HCEC 1CT (cell line): ENCODE data around the gene LEMD1.
A peak's percentile ranks its signal among the peaks of the same experiment; 100 is the strongest.
"Not testable (repeated sequence)": the region's sequence is repeated elsewhere in the genome, so short reads cannot be mapped to it uniquely, and the experiment has no call there.

Experiments used
- DNase-seq: peaks from one replicate; pipeline ENCODE4 v3.0.0-alpha.2; 2017

Gene LEMD1

GRCh38 chr1:205375835-205376545, 45.9 kb downstream of the LEMD1 start:
- DNase-seq, result peak; percentile 64

GRCh38 chr1:205374210-205375078, 47.4 kb downstream of the LEMD1 start:
- peak; percentile 70 for DNase-seq

DNA sequence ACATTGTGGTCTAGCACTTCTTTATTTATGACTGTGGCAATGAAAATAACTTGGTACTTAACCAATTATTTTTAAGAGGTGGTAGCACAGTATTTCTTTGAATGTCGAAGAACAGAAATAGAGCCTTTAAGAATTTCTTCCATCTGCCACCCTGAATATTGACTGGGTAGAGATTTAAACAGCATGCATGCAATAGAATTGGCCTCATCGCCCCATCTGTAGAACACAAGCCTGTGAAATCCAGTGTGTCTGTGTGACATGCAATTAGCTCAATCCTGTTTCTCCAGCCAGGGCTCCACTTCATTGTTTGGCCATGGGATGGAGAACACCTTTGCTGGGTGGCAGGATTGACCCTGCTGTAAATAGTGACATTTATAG, 48.1 kb downstream of the LEMD1 start:
- no peak for DNase-seq

DNA sequence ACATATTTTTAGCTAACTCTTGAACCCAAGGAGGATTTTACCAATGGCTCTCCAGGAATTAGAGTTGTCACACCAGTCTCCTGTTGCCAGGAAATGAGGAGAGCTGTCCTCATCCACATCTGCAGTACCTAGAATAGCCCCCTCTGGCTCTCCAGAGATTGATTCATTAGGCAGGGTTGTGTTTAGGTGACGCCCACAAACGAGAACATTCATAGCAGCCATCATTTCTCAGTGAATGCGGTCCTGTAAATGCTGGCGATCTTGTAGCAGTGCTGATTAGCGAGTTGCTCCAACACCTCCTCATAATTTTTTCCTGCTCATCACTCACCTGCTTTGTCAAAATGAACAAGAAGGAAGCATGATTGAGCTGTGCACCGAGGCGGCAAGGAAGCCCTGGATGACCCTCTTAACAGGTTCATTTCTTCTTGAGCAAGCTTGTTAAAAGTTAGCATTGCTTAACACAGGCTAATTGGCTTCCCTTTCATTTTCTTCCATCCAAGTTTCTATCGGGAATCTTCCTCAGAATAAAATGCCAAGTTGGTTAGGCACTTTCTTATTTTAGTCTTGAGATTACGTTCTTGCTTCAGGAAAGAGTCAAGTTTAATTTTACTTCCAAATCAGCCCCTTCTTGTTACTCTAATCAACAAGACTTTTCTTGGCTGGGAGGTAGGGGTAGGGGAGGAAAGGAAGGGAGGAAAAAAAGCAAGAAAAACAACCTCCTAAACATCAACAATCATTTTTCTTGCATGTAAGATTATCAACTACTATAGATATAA, 48.6 kb downstream of the LEMD1 start:
- no peak for DNase-seq

- DNase-seq, result no peak
Observed at GRCh38 chr1:205371871-205372660, 49.8 kb downstream of the LEMD1 start.

DNA sequence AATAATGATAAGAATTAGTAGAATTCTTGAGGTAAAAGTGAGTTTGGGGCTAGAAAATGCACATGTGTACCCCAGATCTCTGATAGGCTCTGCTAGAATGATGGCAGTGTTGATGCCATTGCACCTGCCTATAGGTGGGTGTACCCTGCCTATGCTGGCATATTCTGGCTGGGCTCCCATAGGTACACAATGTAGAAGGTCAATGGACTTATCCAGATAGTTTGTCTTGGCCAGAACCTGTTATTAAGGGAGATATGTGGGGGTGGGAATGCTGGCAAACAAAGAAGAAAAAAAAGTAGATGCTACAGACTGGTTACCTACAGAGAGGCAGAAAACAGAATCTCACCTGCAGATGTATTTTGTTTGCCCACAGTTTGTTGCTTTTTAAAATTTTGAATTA, 51.1 kb downstream of the LEMD1 start:
- DNase-seq, result no peak

GRCh38 chr1:205369701-205370123, 52.1 kb downstream of the LEMD1 start:
- DNase-seq, result no peak

- no peak for DNase-seq
Observed at GRCh38 chr1:205368478-205368877, 53.4 kb downstream of the LEMD1 start.

GRCh38 chr1:205365945-205366463, 55.9 kb downstream of the LEMD1 start:
- no peak for DNase-seq

DNA sequence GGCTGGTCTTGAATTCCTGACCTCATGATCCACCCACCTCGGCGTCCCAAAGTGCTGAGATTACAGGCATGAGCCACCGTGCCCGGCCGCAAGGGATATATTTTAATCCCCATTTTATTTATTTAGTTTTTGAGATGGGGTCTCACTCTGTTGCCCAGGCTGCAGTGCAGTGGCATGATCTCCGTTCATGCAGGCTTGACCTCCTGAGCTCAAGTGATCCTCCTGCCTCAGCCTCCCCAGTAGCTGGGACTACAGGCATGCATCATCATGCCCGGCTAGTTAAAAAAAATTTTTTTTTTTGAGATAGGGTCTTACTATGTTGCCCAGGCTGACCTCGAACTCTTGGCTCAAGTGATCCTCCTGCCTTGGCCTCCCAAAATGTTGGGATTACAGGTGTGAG, 56.8 kb downstream of the LEMD1 start:
- not testable (repeated sequence) for DNase-seq

DNA sequence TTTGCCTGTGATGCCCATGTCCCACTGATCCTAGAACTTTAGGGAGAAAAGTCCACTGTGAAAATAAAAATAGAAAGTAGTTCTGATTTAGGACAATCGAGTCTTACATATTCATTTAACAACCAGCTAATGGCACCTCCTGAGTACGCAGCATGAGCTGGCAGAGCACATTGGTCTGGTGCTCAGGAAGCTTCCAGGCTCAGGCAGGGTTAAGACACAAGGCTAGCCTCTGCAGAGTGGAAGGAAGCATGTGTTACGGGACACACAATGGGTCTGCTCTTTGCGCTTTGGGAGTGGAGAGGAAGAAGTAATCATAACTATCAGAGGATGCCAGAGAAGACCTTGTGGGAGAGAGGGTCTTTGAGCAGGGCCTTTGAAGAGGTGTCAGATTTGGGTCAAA, 61.0 kb downstream of the LEMD1 start:
- DNase-seq, result no peak

- no peak for DNase-seq
Observed at GRCh38 chr1:205359771-205360565, 61.9 kb downstream of the LEMD1 start.

DNA sequence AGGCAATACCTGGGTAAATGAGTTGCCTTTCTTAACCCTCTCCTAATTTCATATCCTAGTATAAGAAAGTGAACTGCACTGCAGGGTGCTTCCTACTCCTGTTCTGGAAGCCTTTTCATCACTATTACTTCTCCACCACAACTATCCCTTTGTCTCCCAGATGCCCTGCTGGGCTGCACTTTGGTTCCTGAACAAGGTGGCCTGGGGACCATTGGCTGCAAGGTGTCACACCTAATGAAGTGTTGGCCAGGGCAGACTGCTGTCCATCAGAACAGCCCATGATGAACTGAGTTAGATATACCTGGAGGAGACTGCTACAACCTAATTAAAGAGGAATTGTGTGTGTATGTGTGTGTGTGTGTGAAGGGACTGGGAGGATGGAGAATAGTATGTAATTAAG, 63.3 kb downstream of the LEMD1 start:
- no peak for DNase-seq

DNA sequence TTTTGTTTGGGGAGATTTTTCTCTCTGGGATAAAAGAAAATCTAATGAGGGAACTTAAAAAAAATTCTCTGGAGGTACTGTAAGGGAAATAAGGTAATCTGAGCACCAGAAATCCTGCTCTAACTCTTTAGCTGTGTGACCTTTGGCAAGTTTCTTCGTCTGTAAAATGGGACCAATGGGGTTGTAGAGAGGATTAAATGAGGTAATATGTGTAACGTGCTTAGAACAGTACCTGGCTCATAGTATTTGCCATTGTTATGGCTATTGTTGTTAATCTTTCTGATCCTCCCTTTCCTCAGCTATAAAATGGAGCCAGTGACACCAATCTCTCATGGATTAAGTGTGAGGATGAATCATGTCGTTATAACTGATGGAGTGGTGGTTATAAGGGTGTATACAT, 64.3 kb downstream of the LEMD1 start:
- DNase-seq, result no peak

GRCh38 chr1:205356440-205357139, 65.3 kb downstream of the LEMD1 start, which contains the start of gene KLHDC8A:
Gene KLHDC8A, minus strand, starts transcription at chr1:205356922. Its CDS starts 13,318 bp downstream, at chr1:205343604.
- no peak for DNase-seq

GRCh38 chr1:205355075-205355453, 66.8 kb downstream of the LEMD1 start:
- no peak for DNase-seq

DNA sequence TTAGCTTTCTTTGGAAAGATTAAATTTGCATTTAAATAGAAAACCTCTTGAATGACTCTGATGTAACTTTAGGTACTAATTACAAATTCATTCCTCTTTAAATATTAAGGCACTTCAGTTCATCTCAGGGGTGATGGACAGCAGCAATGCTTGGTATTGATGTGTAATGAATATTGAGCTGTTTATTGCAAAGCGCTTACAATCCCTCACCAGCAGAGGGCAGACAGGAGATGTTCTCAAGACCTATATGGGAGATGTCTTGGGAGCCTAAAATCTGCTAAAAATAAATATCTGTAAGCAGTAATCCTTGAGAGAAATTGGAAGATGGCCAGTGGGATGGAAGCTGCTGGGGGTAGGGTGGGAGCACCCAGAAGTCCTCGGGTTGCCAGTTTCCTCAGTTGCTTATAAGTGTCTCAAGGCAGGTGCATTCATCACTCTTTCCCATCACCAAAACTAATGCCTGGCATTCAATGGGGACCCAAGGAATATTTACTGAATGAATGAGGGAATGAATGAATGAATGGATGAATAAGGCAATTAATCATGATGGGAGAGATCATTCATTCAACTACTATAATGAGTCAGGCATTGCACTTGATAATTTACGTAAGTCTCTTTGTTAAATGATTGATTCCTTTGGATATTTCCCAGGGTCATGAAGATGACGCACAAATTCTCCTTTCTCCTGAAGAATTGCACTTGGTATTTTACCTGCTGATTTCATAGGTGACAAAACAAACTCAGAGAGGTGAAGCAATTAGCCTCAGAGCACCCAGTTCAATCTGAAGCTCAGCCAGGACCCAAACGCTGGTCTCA, 67.4 kb downstream of the LEMD1 start:
- DNase-seq, result peak; percentile 57

- DNase-seq, result no peak
Observed at GRCh38 chr1:205353612-205354011, 68.2 kb downstream of the LEMD1 start.

- DNase-seq, result no peak
Observed at GRCh38 chr1:205353191-205353590, 68.7 kb downstream of the LEMD1 start.
